Keratinocyte (primary cell): ENCODE data around the gene COL20A1. TPM values are rescaled to one million over a fixed set of nuclear protein-coding genes. Genes with fewer than 3 reads are reported as not detected.

Experiments
- DNase-seq: peaks from one replicate; pipeline ENCODE4 v3.0.0-alpha.2; 2011; ENCODE audit warnings: low read depth, missing footprints, low spot score
- FAIRE-seq: peaks from 2 replicates; lab custom pipeline; 2011; peaks lifted over from hg19 to GRCh38; lab: Jason Lieb, UNC
- H2AFZ ChIP-seq: 2 replicates; pipeline ENCODE4 v1.6.0; 2012; ENCODE audit warnings: low read length, control low read depth, inconsistent platforms; ENCODE audit not compliant: control insufficient read depth
- H3K27ac ChIP-seq: 2 replicates; pipeline ENCODE4 v1.5.1; 2011; ENCODE audit warnings: low read length; ENCODE audit not compliant: control insufficient read depth, insufficient read depth
- H3K27me3 ChIP-seq: 3 replicates; pipeline ENCODE4 v1.6.0; 2011; ENCODE audit warnings: low read length; ENCODE audit not compliant: control insufficient read depth, insufficient read depth; ENCODE audit errors: extremely low read depth
- H3K36me3 ChIP-seq, 2 experiments: 2 replicates in 1 of 2; 3 replicates in 1 of 2; pipeline ENCODE4 v1.5.1; 2011; ENCODE audit warnings: low read length in 2 of 2, mild to moderate bottlenecking in 1 of 2; ENCODE audit not compliant: control insufficient read depth in 2 of 2, insufficient read depth in 2 of 2; ENCODE audit errors: extremely low read depth in 1 of 2
- H3K4me1 ChIP-seq: 3 replicates; pipeline ENCODE4 v1.5.1; 2011; ENCODE audit warnings: low read length; ENCODE audit not compliant: control insufficient read depth, insufficient read depth; ENCODE audit errors: extremely low read depth
- H3K4me2 ChIP-seq: 3 replicates; pipeline ENCODE4 v1.6.0; 2011; ENCODE audit warnings: low read depth, low read length; ENCODE audit not compliant: control insufficient read depth, insufficient read depth; ENCODE audit errors: extremely low read depth
- H3K4me3 ChIP-seq, 3 experiments: fragments of 200-600 bp in 1 of 3; sonication (generic) in 1 of 3; 2 replicates in 2 of 3; 3 replicates in 1 of 3; pipeline ENCODE4 v1.5.1; 2011 to 2016; ENCODE audit warnings: low read length in 3 of 3, mild to moderate bottlenecking in 3 of 3, control low read depth in 2 of 3, inconsistent platforms in 1 of 3, low read depth in 1 of 3, mixed read lengths in 1 of 3, mixed run types in 1 of 3, moderate library complexity in 1 of 3; ENCODE audit not compliant: control insufficient read depth in 2 of 3, insufficient read depth in 2 of 3; ENCODE audit errors: extremely low read depth in 1 of 3
- H3K79me2 ChIP-seq: 2 replicates; pipeline ENCODE4 v1.6.0; 2012; ENCODE audit warnings: low read length; ENCODE audit not compliant: control insufficient read depth, insufficient read depth
- H3K9ac ChIP-seq: 3 replicates; pipeline ENCODE4 v1.6.0; 2011; ENCODE audit warnings: low read length; ENCODE audit not compliant: control insufficient read depth, insufficient read depth; ENCODE audit errors: extremely low read depth
- H3K9me1 ChIP-seq: 3 replicates; pipeline ENCODE4 v1.6.0; 2011; ENCODE audit warnings: low read length; ENCODE audit not compliant: control insufficient read depth, insufficient read depth; ENCODE audit errors: extremely low read depth
- H3K9me3 ChIP-seq: 2 replicates; pipeline ENCODE4 v1.5.1; 2012; ENCODE audit warnings: low read depth, low read length; ENCODE audit not compliant: control insufficient read depth
- H4K20me1 ChIP-seq: 3 replicates; pipeline ENCODE4 v1.6.0; 2011; ENCODE audit warnings: low read length; ENCODE audit not compliant: control insufficient read depth, insufficient read depth; ENCODE audit errors: extremely low read depth
- EZH2 ChIP-seq: IDR thresholded peaks from one replicate; pipeline ENCODE4 v1.6.1; 2012; ENCODE audit warnings: inconsistent platforms, mild to moderate bottlenecking, low read length, moderate library complexity
- dilution Hi-C: fragments of 300-500 bp; cut with MboI; formaldehyde crosslinking; loops from one replicate; pipeline ENCODE4 v1.7.0; 2020; ENCODE audit warnings: low sequenced_read_pairs; ENCODE audit not compliant: extremely low pct_ligation_motif_present
- polyA plus RNA-seq, 5 experiments: library from polyadenylated mRNA; depleted of rRNA in 3 of 5; stranded (reverse) in 3 of 5; stranded (forward) in 1 of 5; unstranded in 1 of 5; fragments of >200 nt; gene quantifications; 1 replicate in 1 of 5; 2 replicates in 3 of 5; 3 replicates in 1 of 5; pipeline versions ENCODE4 v1.2.1 to v1.2.3, GENCODE V29; 2011 to 2012; ENCODE audit warnings: missing spikeins in 2 of 5, low read depth in 1 of 5, low replicate concordance in 1 of 5
- TF ChIP-seq, protein P1 (sequence below), 3 experiments: IDR thresholded peaks in 1 of 3; conservative IDR thresholded peaks in 1 of 3; optimal IDR thresholded peaks in 1 of 3; 2 replicates in 2 of 3; 3 replicates in 1 of 3; pipeline versions ENCODE3 to v1.5.1; 2011; ENCODE audit warnings: low read length in 3 of 3, mild to moderate bottlenecking in 3 of 3, moderate library complexity in 2 of 3, control low read depth in 1 of 3, inconsistent platforms in 1 of 3; ENCODE audit not compliant: insufficient read depth in 2 of 3; ENCODE audit errors: extremely low read depth in 1 of 3

COL20A1 gene
- polyA plus RNA-seq, 1 donor (not counting 4 experiments of a cell fraction or from before 2014, with no cell fraction given): not detected

DNA sequence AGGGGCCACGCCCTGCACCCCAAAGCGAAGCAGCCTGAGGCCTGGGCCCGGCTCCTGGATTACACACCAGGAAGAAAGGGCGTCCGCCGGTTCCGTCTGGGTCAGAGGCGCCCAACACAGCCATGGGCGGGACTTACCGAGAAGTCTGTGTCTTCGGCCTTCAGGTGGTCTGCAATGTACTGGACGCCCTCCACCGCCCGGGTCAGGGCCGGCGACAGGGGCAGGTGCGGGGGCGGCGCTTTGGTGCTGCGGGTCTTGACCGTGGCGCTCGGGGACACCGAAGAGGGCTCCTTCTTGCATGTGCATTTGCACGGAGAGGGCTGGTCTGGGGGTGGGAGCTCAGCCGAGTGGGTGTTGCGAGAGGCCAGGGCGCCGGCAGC is 56.5 kb downstream of the COL20A1 start:
- no peak overlapping the region for H2AFZ ChIP-seq
- no peaks in the 10 kb centered on the region for H3K9me1 ChIP-seq
- H3K27me3 ChIP-seq: no peaks in the 10 kb centered on the region
- no peak overlapping the region for H3K4me2 ChIP-seq
- H3K4me3 ChIP-seq: no peak overlapping the region
- no peak overlapping the region for H3K27ac ChIP-seq
- H3K9me3 ChIP-seq: peaks cover 14% of the 10 kb centered on the region
- H3K4me1 ChIP-seq: no peaks in the 10 kb centered on the region
- no peaks in the 10 kb centered on the region for H3K36me3 ChIP-seq
- no peak for FAIRE-seq
- no peak overlapping the region for H3K9ac ChIP-seq
- no peaks in the 10 kb centered on the region for H3K79me2 ChIP-seq
- TF ChIP-seq, protein P1, sequence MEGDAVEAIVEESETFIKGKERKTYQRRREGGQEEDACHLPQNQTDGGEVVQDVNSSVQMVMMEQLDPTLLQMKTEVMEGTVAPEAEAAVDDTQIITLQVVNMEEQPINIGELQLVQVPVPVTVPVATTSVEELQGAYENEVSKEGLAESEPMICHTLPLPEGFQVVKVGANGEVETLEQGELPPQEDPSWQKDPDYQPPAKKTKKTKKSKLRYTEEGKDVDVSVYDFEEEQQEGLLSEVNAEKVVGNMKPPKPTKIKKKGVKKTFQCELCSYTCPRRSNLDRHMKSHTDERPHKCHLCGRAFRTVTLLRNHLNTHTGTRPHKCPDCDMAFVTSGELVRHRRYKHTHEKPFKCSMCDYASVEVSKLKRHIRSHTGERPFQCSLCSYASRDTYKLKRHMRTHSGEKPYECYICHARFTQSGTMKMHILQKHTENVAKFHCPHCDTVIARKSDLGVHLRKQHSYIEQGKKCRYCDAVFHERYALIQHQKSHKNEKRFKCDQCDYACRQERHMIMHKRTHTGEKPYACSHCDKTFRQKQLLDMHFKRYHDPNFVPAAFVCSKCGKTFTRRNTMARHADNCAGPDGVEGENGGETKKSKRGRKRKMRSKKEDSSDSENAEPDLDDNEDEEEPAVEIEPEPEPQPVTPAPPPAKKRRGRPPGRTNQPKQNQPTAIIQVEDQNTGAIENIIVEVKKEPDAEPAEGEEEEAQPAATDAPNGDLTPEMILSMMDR (optimal IDR thresholded peaks at IDR 0.05 in 1 of 3, IDR thresholded peaks at IDR 0.05 in 1 of 3, conservative IDR thresholded peaks at IDR 0.05 in 1 of 3; ENCODE audit: extremely low read depth in 1 of 3, insufficient read depth in 2 of 3, low read length in 3 of 3): no peak
- no peak for TF ChIP-seq EZH2
- DNase-seq: no peak
- no peaks in the 10 kb centered on the region for H4K20me1 ChIP-seq
- dilution Hi-C loops: no loop called here

DNA sequence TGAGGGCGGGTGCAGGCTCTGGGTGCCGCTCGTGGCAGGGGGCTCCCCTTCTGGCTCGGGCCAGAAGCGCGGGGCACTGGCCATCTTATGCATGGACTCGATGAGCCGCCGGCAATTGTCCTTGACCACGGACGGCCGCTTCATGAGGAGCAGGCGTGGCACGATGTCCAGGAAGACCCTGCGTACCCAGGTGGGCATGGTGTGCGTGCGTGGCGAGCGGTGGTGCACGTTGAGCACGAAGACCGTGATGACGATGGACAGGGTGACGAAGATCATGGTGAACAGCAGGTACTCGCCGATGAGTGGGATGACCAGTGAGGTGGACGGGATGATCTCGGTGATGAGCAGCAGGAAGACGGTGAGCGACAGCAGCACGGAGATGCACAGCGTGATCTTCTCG is 57.2 kb downstream of the COL20A1 start:
- no peaks in the 10 kb centered on the region for H3K9me1 ChIP-seq
- no peaks in the 10 kb centered on the region for H3K36me3 ChIP-seq
- H3K79me2 ChIP-seq: no peaks in the 10 kb centered on the region
- H3K4me2 ChIP-seq: no peak overlapping the region
- H3K4me3 ChIP-seq: no peak overlapping the region
- H4K20me1 ChIP-seq: no peaks in the 10 kb centered on the region
- H3K27me3 ChIP-seq: no peaks in the 10 kb centered on the region
- peaks cover 14% of the 10 kb centered on the region for H3K9me3 ChIP-seq
- TF ChIP-seq, protein P1 (optimal IDR thresholded peaks at IDR 0.05 in 1 of 3, IDR thresholded peaks at IDR 0.05 in 1 of 3, conservative IDR thresholded peaks at IDR 0.05 in 1 of 3; ENCODE audit: extremely low read depth in 1 of 3, insufficient read depth in 2 of 3, low read length in 3 of 3): no peak
- no peak for TF ChIP-seq EZH2
- dilution Hi-C loops: no loop called here
- no peak overlapping the region for H3K9ac ChIP-seq
- H3K4me1 ChIP-seq: no peaks in the 10 kb centered on the region
- no peak for FAIRE-seq
- no peak overlapping the region for H2AFZ ChIP-seq
- H3K27ac ChIP-seq: no peak overlapping the region
- DNase-seq: no peak
